Brain microvascular endothelial cell (primary cell): ENCODE data around the gene WBP2.

Experiments used
- DNase-seq: peaks from one replicate; pipeline ENCODE4 v3.0.0-alpha.2; 2020
- H3K27ac ChIP-seq: fragments of 250-450 bp; sonication (Bioruptor Pico); 2 replicates; pipeline ENCODE4 v1.5.1; 2020; ENCODE audit warnings: mild to moderate bottlenecking, moderate library complexity
- H3K27me3 ChIP-seq: fragments of 250-450 bp; sonication (Bioruptor Pico); replicated peaks from 2 replicates; pipeline ENCODE4 v1.5.1; 2020; ENCODE audit warnings: mild to moderate bottlenecking
- H3K36me3 ChIP-seq: fragments of 250-450 bp; sonication (Bioruptor Pico); replicated peaks from 2 replicates; pipeline ENCODE4 v1.5.1; 2020; ENCODE audit warnings: mild to moderate bottlenecking
- H3K4me3 ChIP-seq: 2 replicates; pipeline ENCODE4 v1.5.1; 2011; ENCODE audit warnings: low read depth, mild to moderate bottlenecking, control low read depth, low read length, moderate library complexity
- CTCF ChIP-seq: IDR thresholded peaks from 2 replicates; pipeline ENCODE4 v1.5.1; 2011; ENCODE audit warnings: low read depth, mild to moderate bottlenecking, moderate library complexity, low read length, control low read depth, inconsistent platforms; ENCODE audit errors: missing control alignments
- in situ Hi-C: cut with HindIII; loops from 2 replicates; pipeline ENCODE4 v1.10.0; 2017; ENCODE audit warnings: low sequenced_read_pairs, low pct_ligation_motif_present

WBP2 gene

GRCh38 chr17:75835654-75835987, 19.5 kb downstream of the WBP2 start:
- H3K27me3 ChIP-seq: no peaks in the 10 kb centered on the region
- TF ChIP-seq CTCF: no peak
- no peak overlapping the region for H3K4me3 ChIP-seq
- no peak for DNase-seq
- no peak overlapping the region for H3K27ac ChIP-seq
- in situ Hi-C loops: no loop called here
- no peaks in the 10 kb centered on the region for H3K36me3 ChIP-seq

- TF ChIP-seq CTCF: no peak
- Histone ChIP-seq H3K27me3 (no peaks in the 10 kb centered on the region), H3K4me3 (no peak overlapping the region), H3K27ac (no peak overlapping the region), H3K36me3 (no peaks in the 10 kb centered on the region)
- no peak for DNase-seq
- in situ Hi-C loops: no loop called here
Measured at GRCh38 chr17:75834928-75835653, 20.0 kb downstream of the WBP2 start.

- Histone ChIP-seq H3K36me3 (no peaks in the 10 kb centered on the region), H3K27me3 (no peaks in the 10 kb centered on the region), H3K27ac (no peak overlapping the region), H3K4me3 (no peak overlapping the region)
- in situ Hi-C loops: no loop called here
- no peak for TF ChIP-seq CTCF
- no peak for DNase-seq
Measured at GRCh38 chr17:75834279-75834920, 20.7 kb downstream of the WBP2 start.

- Histone ChIP-seq H3K27ac (no peak overlapping the region), H3K4me3 (no peak overlapping the region), H3K27me3 (no peaks in the 10 kb centered on the region), H3K36me3 (no peaks in the 10 kb centered on the region)
- DNase-seq: no peak
- no peak for TF ChIP-seq CTCF
- in situ Hi-C loops: no loop called here
Measured at GRCh38 chr17:75832652-75833400, 22.3 kb downstream of the WBP2 start.

GRCh38 chr17:75832164-75832651, 22.9 kb downstream of the WBP2 start:
- no peak overlapping the region for H3K4me3 ChIP-seq
- H3K36me3 ChIP-seq: no peaks in the 10 kb centered on the region
- no peaks in the 10 kb centered on the region for H3K27me3 ChIP-seq
- H3K27ac ChIP-seq: peak overlapping the region; percentile 19
- TF ChIP-seq CTCF: no peak
- peak; percentile 77 for DNase-seq
- in situ Hi-C loops: no loop called here
